Urothelium cell line (cell line): Measurements from ENCODE around the gene LYZL2.
"Not testable (repeated sequence)": the region's sequence is repeated elsewhere in the genome, so short reads cannot be mapped to it uniquely, and the experiment has no call there.

ENCODE experiments used
- DNase-seq: peaks from one replicate; pipeline ENCODE4 v3.0.0; 2011; ENCODE audit warnings: low spot score, mixed read lengths
- FAIRE-seq: peaks from 2 replicates; lab custom pipeline; 2011; peaks lifted over from hg19 to GRCh38; lab: Jason Lieb, UNC

The LYZL2 gene

DNA sequence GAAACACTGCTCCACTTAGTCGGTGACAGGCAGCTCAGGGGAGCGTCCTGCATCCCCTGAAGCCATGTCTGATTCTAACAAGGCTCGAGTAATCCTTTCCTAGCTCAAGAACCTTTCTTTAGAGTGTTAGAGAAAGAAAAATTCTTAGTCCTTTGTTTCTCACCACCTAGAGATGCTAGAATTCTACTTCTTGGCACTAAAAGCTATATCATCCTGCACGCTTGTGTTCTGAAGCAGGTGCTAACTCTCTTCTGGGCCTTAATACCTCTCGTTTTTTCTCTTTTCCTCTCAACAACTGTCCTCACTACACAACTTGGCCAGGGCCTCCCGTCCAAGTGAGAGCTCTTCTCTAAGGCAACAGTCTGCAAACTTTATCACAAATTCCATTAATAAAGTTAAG lies at the start of gene LYZL2:
TSS of gene LYZL2 (minus strand) at position 101 of the 400 bp plus-strand sequence. CDS start 2,838 bp downstream, outside the sequence.
- no peak for FAIRE-seq

GRCh38 chr10:30677616-30678015 lies 48.1 kb upstream of the LYZL2 start:
- FAIRE-seq, DNase-seq: not testable (repeated sequence)

More for the DNA sequence above, at the start of gene LYZL2:
- DNase-seq = no peak

DNA sequence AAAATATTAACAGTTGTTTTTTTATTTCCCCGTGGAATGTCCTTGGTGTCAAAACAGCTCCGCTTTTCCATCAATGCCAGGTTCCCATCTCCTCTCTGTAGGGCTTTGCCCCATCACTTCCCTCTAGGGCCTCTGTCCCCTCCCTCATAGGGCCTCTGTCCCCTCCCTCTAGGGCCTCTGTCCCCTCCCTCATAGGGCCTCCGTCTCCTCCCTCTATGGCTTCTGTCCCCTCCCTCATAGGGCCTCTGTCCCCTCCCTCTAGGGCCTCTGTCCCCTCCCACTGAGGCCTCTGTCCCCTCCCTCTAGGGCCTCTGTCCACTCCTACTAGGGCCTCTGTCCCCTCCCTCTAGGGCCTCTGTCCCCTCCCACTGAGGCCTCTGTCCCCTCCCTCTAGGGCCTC lies 47.6 kb upstream of the LYZL2 start:
- FAIRE-seq = not testable (repeated sequence)

GRCh38 chr10:30675791-30676718 lies 46.5 kb upstream of the LYZL2 start:
- DNase-seq (no peak), FAIRE-seq (peak; percentile 30)

More for the DNA sequence above, 47.6 kb upstream of the LYZL2 start:
- DNase-seq = not testable (repeated sequence)

- FAIRE-seq (no peak), DNase-seq (no peak)
Observed at GRCh38 chr10:30674796-30675195, 45.2 kb upstream of the LYZL2 start.

DNA sequence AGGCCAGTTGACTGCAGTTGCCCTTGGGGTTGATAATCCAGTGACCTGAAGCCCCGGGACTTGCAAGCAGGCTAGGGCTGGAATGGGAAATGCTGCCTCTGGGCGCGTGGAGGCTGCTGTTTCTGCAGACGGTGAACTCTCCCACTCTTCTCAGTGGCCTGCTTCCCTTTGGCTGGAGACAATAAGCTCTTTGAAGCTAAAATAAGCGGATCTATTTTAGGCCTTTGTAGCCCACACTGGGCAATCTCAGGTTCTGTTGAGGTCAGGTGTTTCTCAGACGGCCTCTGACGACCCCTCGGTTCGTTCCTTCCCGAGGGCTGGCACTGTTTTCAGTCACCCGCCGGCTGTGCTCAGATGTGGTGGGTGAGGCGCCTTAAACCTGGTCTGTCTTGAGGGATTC lies 43.7 kb upstream of the LYZL2 start:
- DNase-seq = not testable (repeated sequence)
- FAIRE-seq = peak; percentile 35

DNA sequence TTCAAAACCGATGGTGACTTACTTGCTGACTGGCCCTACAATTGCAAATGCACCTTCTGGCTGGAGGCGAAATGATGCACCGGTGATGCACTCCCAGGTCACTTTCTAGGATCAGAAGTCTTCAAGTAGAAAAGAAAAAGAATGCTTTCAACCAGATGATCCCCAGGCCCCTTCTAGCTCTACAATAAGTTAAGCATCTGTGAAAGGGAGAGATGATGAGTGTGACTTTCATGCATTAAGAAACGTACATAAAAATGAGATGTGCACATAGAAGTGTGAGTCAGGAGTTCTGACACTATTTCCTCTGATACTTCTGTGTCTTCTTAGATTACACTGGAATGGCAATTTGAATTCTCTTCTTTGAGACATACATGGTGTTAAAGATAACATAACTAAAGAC lies 42.8 kb upstream of the LYZL2 start:
- DNase-seq = not testable (repeated sequence)

DNA sequence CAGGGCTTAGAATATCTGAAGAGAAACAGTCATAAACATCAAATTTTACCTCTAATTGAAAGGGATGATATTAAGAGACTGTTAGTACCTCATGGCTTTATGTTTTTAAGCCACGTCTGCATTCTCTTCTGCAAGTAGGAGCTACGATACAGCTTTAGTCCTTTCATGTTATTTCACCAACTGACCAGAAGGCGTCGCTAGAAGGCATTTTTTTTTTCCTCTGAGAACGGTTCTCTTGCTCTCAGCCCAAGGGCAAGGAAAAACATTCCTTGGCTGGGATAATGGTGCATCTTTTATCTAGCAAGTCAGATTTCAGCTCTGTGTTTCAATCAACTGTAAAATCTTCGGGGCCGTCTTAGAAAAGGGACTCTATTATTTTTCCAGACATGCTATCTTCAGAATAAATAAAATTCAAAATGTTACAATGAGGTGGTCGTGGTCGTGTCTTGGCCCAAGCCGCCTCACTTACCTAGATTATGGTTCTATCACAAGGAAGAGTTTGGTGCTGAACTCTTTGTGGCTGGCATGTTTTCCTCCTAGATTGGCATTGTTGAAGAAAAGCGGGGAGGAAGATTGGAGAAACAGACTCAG lies 41.6 kb upstream of the LYZL2 start:
- FAIRE-seq (no peak), DNase-seq (peak; percentile 58)

More for the DNA sequence above, 42.8 kb upstream of the LYZL2 start:
- not testable (repeated sequence) for FAIRE-seq

DNA sequence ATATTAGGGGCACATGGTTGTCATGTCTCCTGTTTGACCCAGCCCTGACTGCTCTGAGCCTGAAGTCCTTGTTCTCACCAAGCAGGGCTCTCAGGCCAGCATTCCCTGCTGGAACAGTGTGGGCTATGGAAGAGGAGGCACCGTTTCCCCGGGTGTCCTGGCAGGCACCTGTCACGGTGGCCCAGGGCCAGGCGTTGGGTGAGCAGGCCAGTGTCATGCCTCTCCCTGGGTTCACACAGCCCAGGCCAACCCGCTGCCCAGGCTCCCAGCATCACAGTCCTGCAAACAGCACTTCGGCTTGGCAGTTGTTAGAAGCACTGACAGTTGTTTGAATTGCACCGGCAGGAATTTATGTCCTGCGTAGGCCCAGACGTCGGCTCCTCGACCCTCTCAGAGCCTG lies 38.4 kb upstream of the LYZL2 start:
- DNase-seq, FAIRE-seq: not testable (repeated sequence)

GRCh38 chr10:30663403-30663802 lies 33.9 kb upstream of the LYZL2 start:
- peak; percentile 88 for FAIRE-seq
- not testable (repeated sequence) for DNase-seq

DNA sequence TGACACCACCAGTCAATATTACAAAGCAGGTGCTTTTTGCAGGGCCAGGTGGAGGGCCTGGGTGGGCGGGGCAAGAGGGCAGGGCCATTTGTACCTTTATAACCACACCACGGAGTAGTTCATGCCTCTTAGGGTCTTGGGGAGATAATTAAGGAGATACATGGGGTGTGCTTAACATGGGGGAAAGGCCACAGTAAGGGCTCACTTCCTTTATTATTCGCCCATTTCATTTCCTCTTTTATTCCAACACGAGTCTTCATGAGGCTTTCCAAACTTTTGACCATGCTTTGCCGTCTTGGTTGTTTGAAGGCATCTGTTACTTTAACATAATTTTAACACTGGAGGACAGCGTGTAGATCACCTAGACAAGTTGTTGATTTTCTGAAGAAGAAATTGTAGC lies 33.3 kb upstream of the LYZL2 start:
- DNase-seq (no peak), FAIRE-seq (no peak)

- not testable (repeated sequence) for DNase-seq, FAIRE-seq
Observed at GRCh38 chr10:30660314-30660713, 30.8 kb upstream of the LYZL2 start.

DNA sequence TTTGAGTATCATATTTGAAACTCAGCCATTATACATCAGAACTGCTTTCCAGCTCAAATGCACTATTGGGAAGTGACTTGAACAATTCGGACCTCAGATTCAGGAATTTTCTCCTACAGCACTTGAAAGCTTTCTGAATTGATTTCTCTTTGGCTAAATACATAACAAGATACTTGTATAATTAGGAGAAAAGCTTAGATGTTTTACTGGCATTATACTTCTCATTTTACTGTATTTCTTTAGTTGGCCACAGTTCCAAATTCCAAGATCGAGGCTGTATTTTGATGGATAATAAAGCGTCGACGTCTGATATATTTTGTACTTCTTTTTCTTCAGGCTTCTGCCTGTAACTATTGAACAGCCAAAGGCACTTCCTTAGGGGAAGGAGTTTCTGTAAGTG lies 26.7 kb upstream of the LYZL2 start:
- no peak for FAIRE-seq
- no peak for DNase-seq

DNA sequence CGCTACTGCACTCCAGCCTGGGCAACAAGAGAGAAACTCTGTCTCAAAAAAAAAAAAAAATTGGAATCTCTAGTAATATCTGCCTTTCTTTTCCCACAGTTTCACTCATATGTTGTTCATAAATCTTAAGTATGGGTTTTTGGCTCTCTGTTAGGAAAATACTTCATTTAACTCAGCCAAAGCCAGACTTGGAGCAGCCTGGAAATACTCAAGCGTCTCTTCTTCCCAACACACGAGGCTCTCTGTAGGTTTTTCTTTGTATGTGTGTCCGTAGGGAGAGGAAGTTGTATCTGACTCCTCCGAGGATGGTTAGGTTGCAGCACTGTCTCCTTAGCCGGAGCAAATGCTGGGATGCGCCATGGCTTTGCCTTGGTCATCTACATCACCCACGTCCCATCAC lies 25.4 kb upstream of the LYZL2 start:
- DNase-seq, FAIRE-seq: not testable (repeated sequence)

GRCh38 chr10:30651470-30652397 lies 22.2 kb upstream of the LYZL2 start:
- FAIRE-seq, DNase-seq: not testable (repeated sequence)

DNA sequence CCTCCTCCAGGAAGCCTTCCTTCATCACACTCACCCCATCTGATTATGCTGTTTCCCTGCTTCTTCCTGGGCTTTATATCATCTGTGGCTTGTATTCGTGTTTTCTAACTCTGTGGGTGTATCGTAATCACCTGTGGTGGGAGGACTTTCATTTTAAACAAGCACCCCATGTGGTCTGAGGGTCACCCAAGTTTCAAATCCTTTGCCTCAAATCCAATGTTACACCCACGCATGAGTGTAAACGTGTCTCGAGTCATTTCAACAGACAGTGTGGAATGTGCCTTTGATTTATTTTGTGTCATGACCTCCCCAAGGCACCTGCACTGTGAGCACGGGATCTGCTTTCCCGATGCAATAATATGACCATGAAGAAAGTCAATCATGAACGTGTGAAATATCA lies 17.5 kb upstream of the LYZL2 start:
- DNase-seq (no peak), FAIRE-seq (peak; percentile 86)

- DNase-seq = peak; percentile 13
- no peak for FAIRE-seq
Observed at GRCh38 chr10:30645340-30645827, 15.8 kb upstream of the LYZL2 start.

DNA sequence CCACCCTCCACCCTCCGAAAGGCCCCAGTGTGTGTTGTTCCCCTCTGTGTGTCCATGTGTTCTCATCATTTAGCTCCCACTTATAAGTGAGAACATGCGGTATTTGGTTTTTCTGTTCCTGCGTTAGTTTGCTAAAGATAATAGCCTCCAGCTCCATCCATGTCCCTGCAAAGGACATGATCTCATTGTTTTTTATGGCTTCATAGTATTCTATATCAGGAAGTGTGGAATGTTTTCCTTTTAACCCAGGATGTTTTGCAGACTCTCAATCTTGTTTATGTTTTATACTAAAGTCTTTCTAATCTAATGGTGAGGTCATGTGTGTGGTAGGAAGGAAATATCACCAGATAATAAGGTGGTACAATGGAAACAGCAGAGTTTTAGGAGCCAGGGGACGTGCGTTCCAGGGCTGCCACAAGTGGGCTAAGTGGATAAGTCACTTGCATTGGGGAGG lies 14.9 kb upstream of the LYZL2 start:
- not testable (repeated sequence) for FAIRE-seq, DNase-seq

DNA sequence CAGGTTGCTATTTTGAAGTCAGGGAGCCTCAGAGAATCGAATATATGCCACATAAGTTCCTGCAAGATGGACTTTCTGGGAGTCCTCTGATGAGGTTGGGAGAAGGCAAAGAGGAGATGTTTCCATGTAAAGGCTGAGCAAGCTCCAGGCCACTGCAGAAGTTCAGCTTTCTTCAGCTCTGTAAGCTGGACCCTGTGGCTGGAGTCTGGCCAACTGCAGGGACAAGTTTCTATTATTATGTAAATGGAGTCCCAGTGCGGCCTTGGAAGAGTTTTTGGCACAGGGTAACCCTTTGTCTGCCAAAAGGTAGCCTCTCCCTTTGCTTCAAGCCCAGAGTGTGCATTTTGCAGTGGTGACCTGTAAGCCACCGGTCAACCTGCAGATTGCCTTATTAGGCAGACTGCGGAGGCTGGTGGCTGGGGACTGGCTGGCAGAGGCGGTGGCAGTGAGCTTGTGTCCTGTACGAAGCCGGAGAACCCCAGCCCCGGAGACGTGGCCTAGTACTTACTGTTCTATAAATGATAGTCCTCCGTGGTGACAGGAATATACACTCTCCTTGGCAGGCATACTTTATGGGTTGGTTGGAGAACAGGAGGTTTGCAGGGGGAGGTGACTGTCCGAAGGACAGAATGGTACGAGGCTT lies 14.1 kb upstream of the LYZL2 start:
- not testable (repeated sequence) for FAIRE-seq, DNase-seq

DNA sequence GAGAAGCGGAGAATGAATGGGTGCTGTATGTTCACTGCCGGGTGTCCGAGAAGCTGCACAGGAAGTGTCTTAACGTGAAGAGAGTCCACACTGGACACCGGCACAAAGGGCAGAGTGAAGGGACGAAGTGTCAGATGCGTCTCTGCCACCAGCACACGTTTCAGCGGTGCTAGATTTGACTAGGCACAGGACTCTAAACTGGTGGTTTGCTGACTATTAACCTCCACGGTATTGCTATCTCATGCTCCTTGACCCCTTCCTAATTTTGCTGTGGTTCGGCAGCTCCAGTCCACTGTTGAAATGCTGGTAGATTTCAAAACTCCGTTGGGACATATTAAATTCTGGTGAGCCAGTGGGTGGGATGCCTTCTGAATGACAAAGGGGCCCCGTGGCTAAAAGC lies 13.3 kb upstream of the LYZL2 start:
- not testable (repeated sequence) for DNase-seq
- peak; percentile 63 for FAIRE-seq
